Measurements from ENCODE around the gene KATNBL1.

The KATNBL1 gene, protein sequence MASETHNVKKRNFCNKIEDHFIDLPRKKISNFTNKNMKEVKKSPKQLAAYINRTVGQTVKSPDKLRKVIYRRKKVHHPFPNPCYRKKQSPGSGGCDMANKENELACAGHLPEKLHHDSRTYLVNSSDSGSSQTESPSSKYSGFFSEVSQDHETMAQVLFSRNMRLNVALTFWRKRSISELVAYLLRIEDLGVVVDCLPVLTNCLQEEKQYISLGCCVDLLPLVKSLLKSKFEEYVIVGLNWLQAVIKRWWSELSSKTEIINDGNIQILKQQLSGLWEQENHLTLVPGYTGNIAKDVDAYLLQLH

DNA sequence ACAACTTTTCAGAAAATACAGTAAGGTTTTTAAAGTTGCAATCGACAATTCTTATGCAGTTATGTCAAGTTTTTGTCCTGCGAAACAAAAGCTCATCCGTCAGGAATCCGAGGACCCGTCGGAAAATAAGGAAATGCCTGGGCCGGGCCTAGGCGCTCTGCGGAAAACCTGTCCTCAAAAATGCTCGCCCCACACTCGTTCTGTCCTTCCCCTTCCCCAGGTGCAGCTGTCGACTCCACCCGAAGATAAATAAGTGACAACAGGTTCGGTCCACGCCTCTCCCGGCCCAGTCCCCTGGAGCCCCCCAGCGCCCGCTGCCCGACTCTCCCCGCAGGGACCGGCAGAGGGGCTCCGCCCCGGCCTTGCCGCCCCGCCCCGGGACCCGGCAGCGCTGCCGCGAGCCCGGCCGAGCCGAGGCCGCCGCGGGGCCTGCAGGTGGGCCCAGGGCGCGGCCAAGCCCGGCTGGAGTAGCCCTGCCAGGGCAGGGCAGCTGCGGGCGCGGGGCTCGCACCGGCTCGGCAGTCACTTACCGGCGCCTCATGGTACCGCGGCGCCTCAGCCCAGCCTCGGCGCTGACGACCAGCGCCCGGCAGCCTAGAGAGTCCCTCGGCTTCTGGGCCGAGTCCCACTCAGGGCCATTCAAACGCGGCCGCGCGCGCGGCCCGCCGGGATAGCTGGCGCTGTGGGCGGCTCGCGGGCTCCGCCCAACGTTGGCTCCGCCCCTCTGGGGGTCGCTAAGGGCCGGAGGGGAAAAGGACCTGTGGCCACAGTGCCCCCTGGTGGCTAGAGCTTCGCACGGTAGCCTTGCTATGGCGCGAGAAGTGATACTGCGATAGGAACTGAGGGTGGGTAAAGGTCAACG, at the start of gene KATNBL1:
KATNBL1 (minus strand) TSS at position 676 of the 862 bp plus-strand sequence. CDS start 46,420 bp downstream, outside the sequence.
- DNase-seq (ENCODE audit: low read depth in 2 of 2): peak; percentile 92 to 94

DNA sequence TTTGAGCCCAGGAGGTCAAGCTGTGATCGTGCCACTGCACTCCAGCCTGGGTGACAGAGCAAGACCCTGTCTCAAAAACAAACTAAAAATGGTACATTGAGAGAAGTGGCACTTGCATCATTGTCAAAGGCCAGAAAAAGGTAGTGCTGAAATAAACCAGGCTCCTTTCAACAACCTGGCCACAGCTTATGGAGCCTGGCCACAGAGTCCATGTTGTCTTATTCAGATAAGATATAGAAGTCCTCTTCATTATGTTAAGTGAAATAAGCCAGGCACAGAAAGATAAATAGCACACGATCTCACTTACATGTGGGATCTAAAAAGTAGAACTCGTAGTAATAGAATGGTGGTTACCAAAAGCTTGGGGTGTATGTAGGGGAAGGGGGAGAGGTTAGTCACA, 49.7 kb upstream of the KATNBL1 start:
- DNase-seq (ENCODE audit: low read depth in 2 of 2): no peak

DNA sequence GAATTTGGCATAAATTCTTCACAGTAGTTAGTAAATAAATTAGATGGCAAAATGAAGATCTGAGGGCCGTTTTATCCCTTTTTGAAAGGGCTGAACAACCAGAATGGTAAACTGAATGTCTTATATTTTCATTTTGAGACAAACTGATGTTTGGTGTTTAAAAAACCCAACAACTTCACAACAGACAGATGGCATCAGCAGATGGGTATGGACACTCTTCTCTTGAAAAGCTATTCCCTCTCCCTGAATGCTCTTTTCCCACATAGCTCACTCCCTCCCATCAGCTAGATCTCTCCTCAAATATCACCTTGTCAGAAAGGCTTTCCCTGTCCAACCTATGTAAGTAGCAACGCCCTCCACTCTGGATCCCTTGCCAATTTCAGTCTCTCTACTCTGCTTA, 48.3 kb upstream of the KATNBL1 start:
- no peak for DNase-seq (ENCODE audit: low read depth in 2 of 2)

DNA sequence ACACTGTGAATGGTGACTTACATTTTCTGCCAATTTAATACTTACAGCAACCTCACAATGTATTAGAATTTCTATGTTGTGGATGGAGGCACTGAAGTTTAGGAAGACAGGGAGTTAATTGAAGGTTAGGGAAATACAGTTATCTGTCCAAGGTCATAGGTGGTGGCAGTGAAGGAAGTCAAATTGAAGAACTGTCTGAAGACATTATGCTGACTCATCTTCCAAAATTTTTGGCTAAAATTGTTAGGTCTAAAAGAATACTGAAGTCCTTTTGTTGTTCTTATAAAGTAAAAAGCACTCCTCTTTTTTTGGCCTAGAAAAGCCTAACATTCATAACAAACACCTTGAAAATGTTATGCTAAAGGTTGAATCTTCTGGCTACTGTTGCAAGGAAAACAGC, 42.6 kb upstream of the KATNBL1 start:
- no peak for DNase-seq (ENCODE audit: low read depth in 2 of 2)

DNA sequence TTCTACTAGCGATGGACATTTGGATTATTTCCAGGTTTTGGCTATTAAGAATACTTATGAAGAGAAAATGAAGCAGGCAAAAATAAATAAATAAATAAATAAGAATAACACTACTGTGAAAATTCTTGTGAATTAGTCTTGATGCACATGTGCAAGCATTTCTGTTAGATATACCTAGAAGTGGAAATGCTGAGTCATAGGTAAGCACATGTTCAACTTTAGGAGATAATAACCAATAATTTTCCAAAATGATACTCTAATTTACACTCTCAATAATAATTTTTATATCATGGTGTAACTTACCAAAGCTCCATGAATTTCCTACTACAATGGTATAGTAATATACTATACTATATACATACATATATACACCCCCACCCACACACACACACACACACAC, 38.3 kb upstream of the KATNBL1 start:
- no peak for DNase-seq (ENCODE audit: low read depth in 2 of 2)

DNA sequence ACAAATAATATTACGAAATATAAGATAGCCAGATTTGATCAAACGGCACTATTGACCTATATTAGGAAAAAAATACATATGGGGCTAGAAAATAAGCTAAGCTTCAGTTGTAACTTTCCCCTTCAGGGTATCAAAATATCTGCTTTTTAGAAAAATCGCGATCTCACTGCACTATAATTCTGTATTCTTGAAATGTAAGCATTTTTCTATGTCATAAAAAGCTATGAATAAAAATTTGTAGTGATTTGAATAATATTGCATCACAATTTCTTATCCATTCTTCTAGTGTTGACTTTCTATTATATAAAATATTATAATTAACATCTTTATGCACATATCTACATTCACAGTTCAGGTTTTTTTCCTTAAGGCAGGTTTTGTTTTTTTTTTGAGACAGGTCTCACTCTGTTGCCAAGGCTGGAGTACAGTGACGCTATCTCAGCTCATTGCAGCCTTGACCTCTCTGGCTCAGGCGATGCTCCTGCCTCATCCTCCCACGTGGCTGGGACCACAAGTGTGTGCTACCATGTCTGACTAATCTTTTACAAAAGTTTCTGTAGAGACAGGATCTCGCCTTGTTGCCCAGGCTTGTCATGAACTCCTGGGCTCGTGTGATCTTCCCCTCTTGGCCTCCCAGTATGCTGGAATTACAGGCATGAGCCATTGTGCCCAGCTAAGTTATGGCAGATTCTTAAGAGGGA, 36.5 kb upstream of the KATNBL1 start:
- no peak for DNase-seq (ENCODE audit: low read depth in 2 of 2)

DNA sequence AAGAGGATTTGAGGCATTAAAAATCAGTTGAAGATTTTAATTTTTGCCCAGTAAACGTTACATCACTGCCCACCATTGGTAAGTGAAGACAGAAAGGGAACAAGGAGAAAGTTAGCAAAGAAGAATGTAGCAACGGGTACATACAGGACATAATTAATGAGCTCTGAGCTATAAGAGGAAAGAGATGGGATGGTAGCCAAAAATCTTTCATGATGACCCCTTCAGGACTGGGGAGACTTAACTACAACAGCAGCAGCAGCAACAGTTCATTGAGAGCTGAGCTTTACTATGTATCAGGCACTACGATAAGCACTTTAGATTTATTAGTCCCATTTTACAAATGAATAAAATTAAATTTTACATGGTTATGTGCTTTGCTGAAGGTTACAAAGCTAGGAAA, 33.3 kb upstream of the KATNBL1 start:
- no peak for DNase-seq (ENCODE audit: low read depth in 2 of 2)

DNA sequence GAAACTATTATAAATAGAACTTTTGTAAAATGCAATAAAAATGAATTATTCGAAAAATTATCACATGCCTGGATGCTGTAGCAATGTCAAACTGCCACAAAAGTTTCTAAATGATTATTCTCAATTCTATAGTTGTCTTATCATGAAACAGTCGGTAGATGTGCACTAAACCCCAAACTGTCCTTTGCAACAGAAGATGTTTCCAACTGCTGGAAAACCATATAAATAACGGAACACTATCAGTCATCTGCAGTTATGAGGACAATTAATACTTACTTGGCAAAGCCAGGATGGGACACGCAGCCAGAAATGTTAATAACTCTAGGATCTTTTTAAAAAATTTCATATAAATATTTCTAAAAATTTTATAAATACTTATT, 32.4 kb upstream of the KATNBL1 start:
- no peak for DNase-seq (ENCODE audit: low read depth in 2 of 2)

DNA sequence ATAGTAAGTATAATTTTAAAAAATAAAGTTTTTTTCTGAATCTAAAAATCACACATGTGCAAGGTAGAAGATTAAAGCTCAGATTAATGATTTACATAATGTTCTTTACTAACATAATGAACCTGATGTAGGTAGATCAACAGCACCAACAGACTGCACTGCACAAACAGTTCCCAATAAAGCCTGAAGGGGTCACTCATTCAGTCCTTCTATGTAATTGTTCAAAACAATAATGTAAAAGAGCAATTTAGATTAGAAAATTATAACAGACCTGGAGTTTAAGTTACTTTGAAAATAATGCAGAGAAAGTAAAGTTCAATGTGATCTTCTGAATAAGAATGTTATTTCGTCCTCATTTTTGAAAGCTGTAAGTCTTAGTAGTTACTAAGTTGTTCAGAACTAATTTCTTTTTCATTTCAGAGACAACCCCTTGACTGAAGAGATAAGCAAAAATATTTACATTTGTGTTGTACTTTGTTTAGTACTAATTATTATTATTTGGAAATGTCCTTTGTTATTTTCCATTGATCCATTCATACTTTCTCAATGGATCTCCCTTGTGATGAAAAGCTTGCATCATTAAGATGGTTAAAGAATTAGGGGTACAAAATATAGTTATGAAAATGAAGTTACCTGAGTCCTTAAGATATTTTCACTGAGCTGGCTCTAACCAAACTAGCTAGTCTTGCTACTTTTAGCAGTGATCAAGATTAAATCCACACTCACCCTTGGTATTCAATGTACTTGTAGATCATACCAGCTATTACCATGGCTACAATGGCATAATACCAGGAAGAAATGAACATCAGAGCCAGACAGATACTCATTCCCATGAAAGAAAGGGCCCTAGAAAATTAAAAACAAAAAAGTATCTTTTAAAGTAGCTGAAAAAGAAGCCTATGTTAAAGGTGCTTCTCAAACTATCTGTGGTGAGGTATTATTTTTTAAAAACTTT, 31.8 kb upstream of the KATNBL1 start:
- DNase-seq (ENCODE audit: low read depth in 2 of 2): no peak

DNA sequence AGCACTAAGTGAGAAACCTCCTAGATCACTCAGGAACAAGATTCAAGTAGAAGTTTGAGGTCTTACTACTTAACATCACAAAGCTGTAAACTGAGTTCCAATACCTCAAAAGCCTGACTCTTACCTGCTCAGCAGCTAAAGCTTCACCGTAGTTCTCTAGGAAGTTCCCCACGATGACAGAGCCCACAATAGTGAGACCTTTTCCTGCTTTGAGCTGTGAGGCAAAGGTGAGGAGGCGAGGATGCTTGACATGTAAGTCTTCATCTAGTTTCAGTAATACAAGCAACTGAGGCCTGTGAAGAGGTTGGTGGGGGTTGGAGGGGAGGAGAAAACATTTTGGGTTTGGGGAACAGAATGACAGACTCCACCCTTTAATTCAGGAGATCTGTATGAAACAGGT, 30.6 kb upstream of the KATNBL1 start:
- DNase-seq (ENCODE audit: low read depth in 2 of 2): no peak

DNA sequence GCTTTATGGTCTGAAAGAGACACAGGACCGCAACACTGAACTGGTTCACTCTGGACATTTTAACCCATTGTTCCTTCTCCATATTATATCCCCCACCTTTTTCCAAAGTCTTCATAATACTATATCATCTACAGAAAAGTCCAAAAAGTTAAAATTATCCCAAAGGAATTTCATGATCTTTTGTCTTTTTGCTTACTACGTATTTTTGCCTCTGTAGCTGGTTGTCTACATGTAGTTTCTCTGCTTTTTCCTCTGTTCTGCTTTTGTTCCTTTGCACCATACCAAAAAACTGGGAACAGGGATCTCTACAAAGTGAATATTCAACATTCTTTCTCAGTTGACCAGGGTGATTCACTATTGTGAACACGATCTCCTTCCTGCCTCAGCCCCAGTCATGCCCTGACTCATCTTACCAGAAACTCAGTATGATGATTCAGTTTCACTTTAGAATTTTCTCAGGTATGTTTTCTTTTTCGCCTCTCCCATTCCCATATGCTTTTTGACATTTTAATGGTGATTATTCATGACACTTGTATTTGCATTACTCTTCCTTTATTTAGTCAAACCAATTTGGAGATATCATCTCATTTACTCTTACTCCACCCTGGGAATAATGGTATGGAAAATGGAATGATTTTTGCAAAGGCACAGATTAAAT, 29.4 kb upstream of the KATNBL1 start:
- DNase-seq (ENCODE audit: low read depth in 2 of 2): no peak

DNA sequence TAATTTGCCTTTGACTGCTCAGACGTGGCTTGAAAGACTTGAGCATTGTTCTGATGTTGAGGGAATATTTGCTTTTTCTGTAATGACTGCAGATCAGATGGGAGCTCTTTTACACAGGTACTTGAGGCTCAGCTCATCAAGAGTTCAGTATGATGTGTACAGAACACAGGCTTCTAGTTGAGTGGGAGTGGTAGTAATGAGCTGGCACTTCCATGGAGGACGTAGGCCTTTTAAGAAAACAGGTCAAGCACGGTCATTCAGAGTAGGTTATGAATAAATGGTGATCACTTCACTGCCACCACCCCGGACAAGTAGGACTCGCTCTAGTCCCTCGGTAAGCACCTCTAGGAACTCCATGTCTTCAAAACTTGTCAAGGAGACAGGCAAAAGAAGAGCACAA, 23.7 kb upstream of the KATNBL1 start:
- no peak for DNase-seq (ENCODE audit: low read depth in 2 of 2)

DNA sequence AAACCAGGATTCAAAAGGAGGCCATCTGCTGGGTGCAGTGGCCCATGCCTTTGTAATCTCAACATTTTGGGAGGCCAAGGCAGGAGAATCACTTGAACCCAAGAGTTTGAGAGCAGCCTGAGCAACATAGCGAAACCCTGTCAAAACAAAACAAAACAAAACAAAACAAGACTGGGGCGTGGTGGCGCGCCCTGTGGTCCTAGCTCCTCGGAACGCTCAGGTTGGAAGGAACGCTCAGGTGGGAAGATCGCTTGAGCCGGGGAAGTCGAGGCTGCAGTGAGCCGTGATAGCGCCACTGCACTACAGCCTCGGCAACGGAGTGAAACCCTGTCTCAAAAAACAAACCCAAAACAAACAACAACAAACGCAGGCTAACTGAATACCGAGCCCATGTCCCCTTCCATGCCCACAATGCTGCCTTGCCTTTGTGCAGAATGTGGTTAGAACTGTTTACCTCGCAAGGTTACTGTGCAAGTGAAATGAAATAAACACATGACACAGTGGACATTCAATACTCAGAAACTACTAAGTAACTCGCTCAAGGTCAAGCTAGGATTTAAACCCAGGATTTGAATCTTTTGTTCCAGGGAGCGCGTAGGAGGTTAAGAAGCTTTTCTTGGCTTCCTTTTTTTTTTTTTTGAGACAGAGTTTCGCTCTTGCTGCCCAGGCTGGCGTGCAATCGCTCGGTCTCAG, 14.2 kb upstream of the KATNBL1 start:
- DNase-seq (ENCODE audit: low read depth in 2 of 2): no peak

DNA sequence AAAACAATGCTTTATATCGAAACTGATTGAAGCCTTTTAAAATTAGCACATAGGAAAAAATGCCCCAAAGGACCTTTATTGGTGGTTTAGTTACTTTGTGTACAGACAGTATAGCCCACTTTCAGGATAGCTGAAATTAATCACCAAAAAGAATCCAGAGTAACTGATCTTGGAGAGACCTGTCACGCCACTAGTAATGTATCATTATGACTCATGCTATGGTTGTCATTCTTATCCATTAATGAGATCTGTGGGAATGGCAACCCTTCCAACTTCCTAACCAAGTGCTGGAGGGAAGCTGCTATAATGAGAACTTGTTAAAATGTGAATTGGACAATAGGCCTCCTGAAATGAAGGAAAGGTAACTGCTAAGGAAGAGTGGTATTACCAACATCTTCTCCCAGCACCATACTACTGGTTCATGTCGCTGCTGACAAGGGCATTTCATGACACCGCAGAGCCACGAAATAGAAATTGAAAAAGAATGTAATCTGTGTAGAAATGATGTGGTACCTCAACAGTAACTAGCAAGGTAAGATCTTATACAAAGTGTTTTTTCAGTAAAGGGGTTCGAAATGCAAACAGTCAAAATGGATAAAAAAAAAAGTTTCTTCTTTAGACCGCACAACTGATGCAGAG, 7.8 kb upstream of the KATNBL1 start:
- DNase-seq (ENCODE audit: low read depth in 2 of 2): no peak

DNA sequence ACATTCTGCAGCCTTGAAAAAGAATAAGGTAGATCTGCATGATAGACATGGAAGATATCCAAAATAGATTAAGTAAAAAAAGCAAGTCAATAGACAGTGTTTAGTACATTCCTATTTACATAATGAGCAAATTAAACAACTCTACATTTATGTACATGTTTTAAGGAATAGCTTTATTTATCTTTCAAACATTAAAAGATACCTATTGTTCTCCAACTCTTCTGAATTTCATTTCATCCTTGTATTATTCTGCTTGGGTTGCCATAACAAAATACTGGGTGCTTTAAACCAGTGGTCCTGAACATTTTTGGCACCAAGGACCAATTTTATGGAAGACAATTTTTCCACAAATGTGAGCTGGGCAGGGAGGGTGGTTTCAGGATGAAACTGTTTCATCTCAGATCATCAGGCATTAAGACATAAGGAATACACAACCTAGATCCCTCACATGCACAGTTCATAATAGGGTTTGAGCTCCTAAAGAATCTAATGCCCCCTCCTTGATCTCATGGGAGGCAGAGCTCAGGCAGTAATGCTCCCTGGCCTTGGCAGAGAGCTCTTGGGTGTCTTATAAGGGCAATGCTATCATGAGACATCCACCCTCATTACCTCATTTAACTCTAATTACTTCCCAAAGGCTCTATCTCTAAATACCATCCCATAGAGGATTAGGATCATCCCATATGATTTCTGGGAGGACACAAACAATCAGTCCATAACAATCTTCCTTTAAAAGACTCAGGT, 6.8 kb upstream of the KATNBL1 start:
- no peak for DNase-seq (ENCODE audit: low read depth in 2 of 2)

DNA sequence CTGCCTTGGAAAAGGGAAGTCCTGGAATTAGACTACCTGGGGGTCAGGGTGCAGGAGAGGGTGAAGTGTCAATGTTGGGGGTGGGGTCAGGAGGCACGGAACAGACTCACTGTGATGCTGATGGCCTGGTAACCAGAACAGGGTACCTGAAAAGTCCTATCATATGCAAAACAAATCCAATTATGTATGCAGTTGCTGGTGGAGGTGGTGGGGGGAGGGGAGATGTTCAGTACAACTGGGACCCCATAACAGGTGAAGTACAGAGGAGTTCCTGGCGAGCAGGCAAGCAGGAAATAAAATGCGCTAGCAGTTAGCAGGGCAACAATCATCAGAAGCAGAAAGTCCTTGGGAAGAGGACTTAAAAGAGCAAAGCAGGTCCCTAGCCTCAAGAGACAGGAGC, 4.2 kb upstream of the KATNBL1 start:
- no peak for DNase-seq (ENCODE audit: low read depth in 2 of 2)

DNA sequence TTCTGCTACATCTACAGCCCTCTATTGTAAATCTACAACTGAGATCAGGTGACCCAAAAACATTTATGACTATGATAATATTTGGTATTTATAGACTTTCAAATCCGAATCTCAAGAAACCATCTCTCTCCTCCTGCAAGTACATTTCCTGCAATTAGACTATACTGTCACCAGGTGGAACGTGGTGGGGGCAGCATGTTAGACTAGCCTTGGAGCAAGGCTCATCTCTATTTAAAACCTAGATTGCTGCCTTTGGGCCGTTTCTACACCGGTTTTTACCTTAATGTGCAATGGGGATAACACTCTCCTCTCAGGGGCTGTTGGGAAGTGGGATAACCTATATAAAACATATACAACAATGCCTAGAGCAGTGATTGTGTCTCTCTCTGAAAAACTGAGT, 3.8 kb upstream of the KATNBL1 start:
- DNase-seq (ENCODE audit: low read depth in 2 of 2): no peak

DNA sequence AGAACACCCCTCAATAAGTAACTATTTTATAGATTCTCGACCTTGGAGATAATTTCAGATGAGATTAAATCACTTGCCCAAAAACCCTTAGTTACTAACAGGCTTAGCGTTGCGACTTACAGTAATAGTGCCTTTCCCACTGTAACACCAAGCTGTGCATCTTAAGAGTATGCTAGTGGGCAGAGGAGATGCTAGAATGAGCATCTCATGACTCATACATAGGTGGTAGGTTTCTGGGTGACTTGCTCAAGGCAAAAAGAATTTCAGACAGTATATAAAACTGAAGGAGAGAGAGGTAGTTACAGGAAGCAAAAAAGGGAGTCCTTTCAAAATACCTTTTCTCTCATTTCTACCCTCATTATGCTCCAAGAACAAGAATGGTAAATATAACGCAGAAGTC, 3.9 kb downstream of the KATNBL1 start:
- DNase-seq (ENCODE audit: low read depth in 2 of 2): no peak

DNA sequence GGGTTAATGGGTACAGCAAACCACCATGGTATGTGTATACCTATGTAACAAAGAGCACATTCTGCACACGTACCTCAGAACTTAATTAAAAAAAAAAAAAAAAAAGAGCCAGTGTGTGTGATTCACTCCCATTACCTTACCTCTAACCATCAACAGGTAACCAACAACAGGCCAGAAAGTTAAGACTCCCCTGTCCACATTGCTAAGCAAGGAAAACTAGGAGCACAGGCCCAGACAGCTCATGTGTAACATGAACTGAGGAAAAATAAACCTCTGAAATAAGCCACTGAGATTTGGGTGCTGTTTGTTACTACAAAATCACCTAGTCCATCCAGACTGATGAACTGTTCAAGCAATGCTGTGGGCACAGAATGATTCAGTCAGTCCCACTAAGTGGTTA, 6.0 kb downstream of the KATNBL1 start:
- DNase-seq (ENCODE audit: low read depth in 2 of 2): no peak
